Endothelial cell of umbilical vein (primary cell): ENCODE measurements around the gene CENPF. TPM values are rescaled to one million over a fixed set of nuclear protein-coding genes. Genes with fewer than 3 reads are reported as not detected.

Source experiments
- BruUV-seq: library from RNA; stranded (reverse); fragments of 400-500 nt; replicated peaks from 2 replicates; lab custom pipeline; 2021; lab: Mats Ljungman, UMichigan
- CTCF ChIA-PET: fragments of 300-600, 350-600 bp; sonication (Branson Sonifier 250); formaldehyde crosslinking; loops from one replicate; lab custom pipeline; 2021; ENCODE audit warnings: antibody characterized with exemption, inconsistent platforms; lab: Charles Lee
- POLR2A ChIA-PET: fragments of 300-600, 350-600 bp; sonication (Branson Sonifier 250); formaldehyde crosslinking; loops from one replicate; lab custom pipeline; 2021; ENCODE audit warnings: antibody characterized with exemption, inconsistent platforms; lab: Charles Lee
- DNase-seq: peaks from one replicate; pipeline ENCODE4 v3.0.0-alpha.2; 2011; ENCODE audit warnings: low read depth, low spot score
- FAIRE-seq: peaks from 2 replicates; lab custom pipeline; 2011; peaks lifted over from hg19 to GRCh38; lab: Jason Lieb, UNC
- H2AFZ ChIP-seq: 2 replicates; pipeline ENCODE4 v1.6.0; 2012; ENCODE audit warnings: low read depth, low read length, control low read depth, inconsistent platforms
- H3K27ac ChIP-seq: 2 replicates; pipeline ENCODE4 v1.5.1; 2011; ENCODE audit warnings: low read depth, mild to moderate bottlenecking, control low read depth, low read length, moderate library complexity; ENCODE audit not compliant: insufficient read depth
- H3K27me3 ChIP-seq, 2 experiments: 2 replicates each; pipeline versions ENCODE4 v1.6.0 to v1.6.1; 2011; ENCODE audit warnings: low read length in 2 of 2, mixed read lengths in 1 of 2; ENCODE audit not compliant: control insufficient read depth in 2 of 2, insufficient read depth in 2 of 2
- H3K36me3 ChIP-seq, 2 experiments: 2 replicates in 1 of 2; 3 replicates in 1 of 2; pipeline ENCODE4 v1.5.1; 2011; ENCODE audit warnings: low read length in 2 of 2, mild to moderate bottlenecking in 1 of 2, moderate library complexity in 1 of 2; ENCODE audit not compliant: control insufficient read depth in 2 of 2, insufficient read depth in 2 of 2; ENCODE audit errors: extremely low read depth in 1 of 2
- H3K4me1 ChIP-seq: 3 replicates; pipeline ENCODE4 v1.5.1; 2011; ENCODE audit warnings: mild to moderate bottlenecking, low read length; ENCODE audit not compliant: control insufficient read depth, insufficient read depth; ENCODE audit errors: extremely low read depth
- H3K4me2 ChIP-seq: 2 replicates; pipeline ENCODE4 v1.6.1; 2011; ENCODE audit warnings: low read length, control low read depth, mixed read lengths; ENCODE audit not compliant: insufficient read depth
- H3K4me3 ChIP-seq, 3 experiments: fragments of 200-600 bp in 1 of 3; sonication (generic), shearing (Covaris generic) in 1 of 3; replicated peaks in 1 of 3; 2 replicates each; pipeline ENCODE4 v1.5.1; 2011 to 2016; ENCODE audit warnings: control low read depth in 3 of 3, low read length in 3 of 3, mild to moderate bottlenecking in 2 of 3, inconsistent platforms in 1 of 3, low read depth in 1 of 3, moderate library complexity in 1 of 3; ENCODE audit not compliant: insufficient read depth in 1 of 3
- H3K79me2 ChIP-seq: 2 replicates; pipeline ENCODE4 v1.6.0; 2012; ENCODE audit warnings: low read length, inconsistent platforms; ENCODE audit not compliant: control insufficient read depth, insufficient read depth
- H3K9ac ChIP-seq: replicated peaks from 2 replicates; pipeline ENCODE3; 2011; ENCODE audit warnings: low read length, control low read depth; ENCODE audit not compliant: insufficient read depth; ENCODE audit errors: extremely low read depth
- H3K9me1 ChIP-seq: replicated peaks from 3 replicates; pipeline ENCODE4 v1.6.0; 2011; ENCODE audit warnings: mild to moderate bottlenecking, low read length; ENCODE audit not compliant: control insufficient read depth, insufficient read depth; ENCODE audit errors: extremely low read depth
- H3K9me3 ChIP-seq: replicated peaks from 2 replicates; pipeline ENCODE4 v1.5.1; 2012; ENCODE audit warnings: low read length, inconsistent platforms; ENCODE audit not compliant: control insufficient read depth, insufficient read depth
- H4K20me1 ChIP-seq: replicated peaks from 2 replicates; pipeline ENCODE3; 2011; ENCODE audit warnings: mild to moderate bottlenecking, low read length; ENCODE audit not compliant: control insufficient read depth, insufficient read depth; ENCODE audit errors: extremely low read depth
- EZH2 ChIP-seq: IDR thresholded peaks from 2 replicates; pipeline ENCODE4 v1.6.1; 2012; ENCODE audit warnings: borderline replicate concordance, low read depth, mild to moderate bottlenecking, moderate library complexity, low read length, inconsistent platforms; ENCODE audit not compliant: severe bottlenecking
- FOS ChIP-seq: IDR thresholded peaks from 2 replicates; pipeline ENCODE4 v1.6.1; 2011; ENCODE audit warnings: mild to moderate bottlenecking, low read length, moderate library complexity, borderline replicate concordance; ENCODE audit not compliant: insufficient read depth
- GATA2 ChIP-seq: IDR thresholded peaks from 2 replicates; pipeline ENCODE4 v1.7.0; 2011; ENCODE audit warnings: low read depth, mild to moderate bottlenecking, moderate library complexity, mixed read lengths, low read length; ENCODE audit not compliant: insufficient read length, insufficient read depth
- JUN ChIP-seq: IDR thresholded peaks from 2 replicates; pipeline ENCODE4 v1.6.1; 2011; ENCODE audit warnings: borderline replicate concordance, low read depth; ENCODE audit not compliant: insufficient read length, insufficient read depth
- MYC ChIP-seq: IDR thresholded peaks from one replicate; pipeline ENCODE4 v1.6.1; 2011; ENCODE audit warnings: mild to moderate bottlenecking, low read depth, low read length
- POLR2A ChIP-seq: IDR thresholded peaks from 2 replicates; pipeline ENCODE4 v1.6.1; 2012; ENCODE audit warnings: low read depth, mild to moderate bottlenecking, control low read depth, low read length
- POLR2AphosphoS5 ChIP-seq: IDR thresholded peaks from 2 replicates; pipeline ENCODE4 v1.6.1; 2012; ENCODE audit warnings: low read depth, mild to moderate bottlenecking, control low read depth, low read length, moderate library complexity; ENCODE audit not compliant: insufficient read depth
- dilution Hi-C: fragments of 300-500 bp; cut with MboI; formaldehyde crosslinking; loops from one replicate; pipeline ENCODE4 v1.15.0; 2019; ENCODE audit warnings: low sequenced_read_pairs; ENCODE audit not compliant: extremely low pct_ligation_motif_present
- intact Hi-C: fragments of 100-400 bp; cut with micrococcal nuclease; formaldehyde crosslinking; loops from one replicate; pipeline ENCODE4 v1.10.0; 2022
- polyA plus RNA-seq, 4 experiments: library from polyadenylated mRNA; depleted of rRNA in 3 of 4; stranded (reverse) in 3 of 4; unstranded in 1 of 4; fragments of >200 nt; gene quantifications; 2 replicates each; pipeline versions ENCODE4 v1.2.1 to v1.2.3, GENCODE V29; 2011 to 2012; ENCODE audit warnings: missing spikeins in 1 of 4
- total RNA-seq: library from RNA; stranded (reverse); gene quantifications from 2 replicates; pipeline ENCODE4 v1.2.3, GENCODE V29; 2021
- TF ChIP-seq, protein P1 (sequence below): IDR thresholded peaks from 2 replicates; pipeline ENCODE4 v1.6.1; 2011; ENCODE audit not compliant: insufficient read depth, insufficient read length
- TF ChIP-seq, protein P2 (sequence below), 2 donors: IDR thresholded peaks; 1 replicate in 1 of 2; 2 replicates in 1 of 2; pipeline ENCODE4 v1.5.1; 2011; ENCODE audit warnings: low read length in 2 of 2, mild to moderate bottlenecking in 2 of 2, moderate library complexity in 2 of 2, control low read depth in 1 of 2, inconsistent platforms in 1 of 2, low read depth in 1 of 2; ENCODE audit not compliant: insufficient read depth in 1 of 2; ENCODE audit errors: extremely low read depth in 1 of 2

Gene CENPF
- total and polyA plus RNA-seq, 2 donors (not counting 3 experiments of a cell fraction or from before 2014, with no cell fraction given) = 6.4 to 66.2 TPM

DNA sequence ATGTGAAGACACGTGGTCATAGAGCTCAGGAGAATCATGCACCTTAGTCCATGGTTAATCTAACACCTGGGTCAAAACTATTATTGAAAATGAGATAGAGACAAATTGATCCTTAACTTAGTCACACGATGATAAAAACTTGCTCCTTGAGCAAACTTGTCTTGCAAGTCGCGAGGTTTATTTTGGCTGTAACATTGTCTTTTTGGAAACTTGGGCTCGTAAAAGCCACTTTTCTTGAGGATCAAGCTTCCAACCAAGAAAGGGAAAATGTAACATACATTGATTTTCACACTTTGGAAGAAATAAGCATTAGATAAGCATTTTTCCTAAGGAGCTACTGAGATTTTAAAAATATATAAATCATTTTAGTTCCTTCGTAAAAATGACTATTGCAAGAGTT, 19.9 kb upstream of the CENPF start:
- no peak overlapping the region for H3K4me3 ChIP-seq
- no peak overlapping the region for H2AFZ ChIP-seq
- no peaks in the 10 kb centered on the region for H3K79me2 ChIP-seq
- intact Hi-C loops = no loop called here
- H3K4me2 ChIP-seq = no peak overlapping the region
- H3K27me3 ChIP-seq = no peaks in the 10 kb centered on the region
- dilution Hi-C loops = loop anchor here (25.0 kb wide), 1 partner anchor 246 kb away; no protein-coding TSS in a partner anchor
- H3K9ac ChIP-seq = no peak overlapping the region
- no peak for TF ChIP-seq POLR2AphosphoS5
- no peak for TF ChIP-seq FOS
- no peak for TF ChIP-seq EZH2
- TF ChIP-seq POLR2A = no peak
- TF ChIP-seq, protein P1, sequence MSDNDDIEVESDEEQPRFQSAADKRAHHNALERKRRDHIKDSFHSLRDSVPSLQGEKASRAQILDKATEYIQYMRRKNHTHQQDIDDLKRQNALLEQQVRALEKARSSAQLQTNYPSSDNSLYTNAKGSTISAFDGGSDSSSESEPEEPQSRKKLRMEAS = no peak
- no peak for TF ChIP-seq MYC
- TF ChIP-seq GATA2 = no peak
- TF ChIP-seq, protein P2, sequence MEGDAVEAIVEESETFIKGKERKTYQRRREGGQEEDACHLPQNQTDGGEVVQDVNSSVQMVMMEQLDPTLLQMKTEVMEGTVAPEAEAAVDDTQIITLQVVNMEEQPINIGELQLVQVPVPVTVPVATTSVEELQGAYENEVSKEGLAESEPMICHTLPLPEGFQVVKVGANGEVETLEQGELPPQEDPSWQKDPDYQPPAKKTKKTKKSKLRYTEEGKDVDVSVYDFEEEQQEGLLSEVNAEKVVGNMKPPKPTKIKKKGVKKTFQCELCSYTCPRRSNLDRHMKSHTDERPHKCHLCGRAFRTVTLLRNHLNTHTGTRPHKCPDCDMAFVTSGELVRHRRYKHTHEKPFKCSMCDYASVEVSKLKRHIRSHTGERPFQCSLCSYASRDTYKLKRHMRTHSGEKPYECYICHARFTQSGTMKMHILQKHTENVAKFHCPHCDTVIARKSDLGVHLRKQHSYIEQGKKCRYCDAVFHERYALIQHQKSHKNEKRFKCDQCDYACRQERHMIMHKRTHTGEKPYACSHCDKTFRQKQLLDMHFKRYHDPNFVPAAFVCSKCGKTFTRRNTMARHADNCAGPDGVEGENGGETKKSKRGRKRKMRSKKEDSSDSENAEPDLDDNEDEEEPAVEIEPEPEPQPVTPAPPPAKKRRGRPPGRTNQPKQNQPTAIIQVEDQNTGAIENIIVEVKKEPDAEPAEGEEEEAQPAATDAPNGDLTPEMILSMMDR (IDR thresholded peaks at IDR 0.05; ENCODE audit: extremely low read depth in 1 of 2, insufficient read depth in 1 of 2, low read depth in 1 of 2, low read length in 2 of 2) = no peak
- TF ChIP-seq JUN = no peak
- no peaks in the 10 kb centered on the region for H3K36me3 ChIP-seq
- POLR2A ChIA-PET = no interaction called here
- H3K27ac ChIP-seq = no peak overlapping the region
- H3K4me1 ChIP-seq = peaks cover 14% of the 10 kb centered on the region
- no peaks in the 10 kb centered on the region for H4K20me1 ChIP-seq
- CTCF ChIA-PET = interaction anchor here (0.9 to 10.2 kb wide), 9 partner anchors 9 to 251 kb away, joined by 3 to 359 read pairs (median 12); partner anchors contain the start of gene PTPN14
- no TSS peak for BruUV-seq
- no peaks in the 10 kb centered on the region for H3K9me3 ChIP-seq
- no peaks in the 10 kb centered on the region for H3K9me1 ChIP-seq
- DNase-seq (no peak), FAIRE-seq (no peak)
